ENCODE results near the gene GSK3A.
A peak's percentile ranks its signal among the peaks of the same experiment; 100 is the strongest.

DNA sequence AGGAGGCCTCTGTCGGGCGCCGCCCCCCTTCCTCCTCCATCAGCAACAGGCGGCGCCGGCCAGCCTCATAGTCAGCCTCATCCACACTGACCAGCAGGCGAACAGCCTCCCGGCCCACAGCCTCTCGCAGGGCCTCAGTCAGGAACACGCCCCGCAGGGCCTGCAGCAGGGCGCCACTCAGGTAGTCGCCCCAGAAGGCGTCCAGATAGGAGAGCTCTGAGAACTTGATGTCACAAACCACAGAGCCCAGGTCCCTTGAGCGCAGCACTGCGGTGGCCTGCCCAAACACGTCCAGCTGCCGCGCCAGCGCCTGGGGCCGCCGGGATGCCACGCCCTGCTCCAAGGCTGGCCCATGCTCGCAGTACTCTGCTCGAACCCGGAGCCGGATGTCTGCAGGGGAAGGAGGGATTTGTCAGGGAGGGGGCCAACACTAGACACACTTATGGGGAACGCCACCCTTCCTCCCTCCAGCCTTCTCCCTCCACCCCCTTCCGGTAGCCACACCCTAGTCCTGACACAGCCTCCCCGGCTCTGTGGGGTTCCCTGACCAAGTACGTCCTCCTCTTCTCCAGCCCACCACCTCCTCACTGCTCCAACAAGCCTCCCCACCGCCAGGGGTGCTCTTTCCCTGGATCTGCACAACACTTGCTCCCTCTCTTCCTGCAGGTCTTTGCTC lies 42.8 kb downstream of the GSK3A start:
- TF ChIP-seq, protein P1, sequence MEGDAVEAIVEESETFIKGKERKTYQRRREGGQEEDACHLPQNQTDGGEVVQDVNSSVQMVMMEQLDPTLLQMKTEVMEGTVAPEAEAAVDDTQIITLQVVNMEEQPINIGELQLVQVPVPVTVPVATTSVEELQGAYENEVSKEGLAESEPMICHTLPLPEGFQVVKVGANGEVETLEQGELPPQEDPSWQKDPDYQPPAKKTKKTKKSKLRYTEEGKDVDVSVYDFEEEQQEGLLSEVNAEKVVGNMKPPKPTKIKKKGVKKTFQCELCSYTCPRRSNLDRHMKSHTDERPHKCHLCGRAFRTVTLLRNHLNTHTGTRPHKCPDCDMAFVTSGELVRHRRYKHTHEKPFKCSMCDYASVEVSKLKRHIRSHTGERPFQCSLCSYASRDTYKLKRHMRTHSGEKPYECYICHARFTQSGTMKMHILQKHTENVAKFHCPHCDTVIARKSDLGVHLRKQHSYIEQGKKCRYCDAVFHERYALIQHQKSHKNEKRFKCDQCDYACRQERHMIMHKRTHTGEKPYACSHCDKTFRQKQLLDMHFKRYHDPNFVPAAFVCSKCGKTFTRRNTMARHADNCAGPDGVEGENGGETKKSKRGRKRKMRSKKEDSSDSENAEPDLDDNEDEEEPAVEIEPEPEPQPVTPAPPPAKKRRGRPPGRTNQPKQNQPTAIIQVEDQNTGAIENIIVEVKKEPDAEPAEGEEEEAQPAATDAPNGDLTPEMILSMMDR (IDR thresholded peaks at IDR 0.05): peak in 1 of 5 experiments; percentile 15
- no peak for TF ChIP-seq POLR2A (IDR thresholded peaks at IDR 0.05)
